ENCODE measurements around the gene SMC6.

Gene SMC6

DNA sequence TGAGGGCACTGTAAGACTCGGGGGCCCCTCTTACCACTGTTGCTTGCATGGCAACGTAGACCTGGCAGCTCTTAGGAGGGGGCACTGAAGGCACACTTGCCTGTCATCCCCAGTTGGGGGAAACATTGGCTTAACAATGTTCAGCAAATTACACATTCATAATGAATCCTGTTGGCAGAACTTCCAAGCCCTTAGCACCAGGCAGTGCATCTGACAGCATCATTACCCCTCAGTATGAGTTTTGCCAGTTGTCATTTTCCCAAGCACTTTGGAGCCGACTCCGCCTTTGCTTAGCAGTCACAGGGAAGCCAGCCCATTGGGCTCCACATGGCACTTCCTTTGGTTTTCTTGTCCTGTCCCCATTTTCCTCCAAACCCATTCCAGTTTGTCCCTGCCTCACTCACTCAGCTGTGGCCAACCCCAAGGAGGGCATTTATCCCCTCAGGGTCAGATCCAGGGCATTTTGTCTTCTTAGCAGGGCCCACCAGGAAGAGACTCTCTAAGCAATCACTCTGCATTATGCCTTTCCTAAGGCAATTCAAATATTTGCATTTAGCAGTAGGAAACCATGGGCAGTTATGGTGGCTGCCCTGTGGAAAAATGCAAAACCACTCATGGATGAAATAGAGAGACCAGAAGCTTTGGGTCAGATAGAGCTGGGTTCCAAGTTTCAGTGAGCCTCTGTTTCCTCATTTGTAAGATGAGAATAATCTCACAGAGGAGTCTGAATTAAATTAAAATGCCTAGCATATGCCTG lies 139.3 kb downstream of the SMC6 start:
- no peak for DNase-seq
